Lower leg skin (tissue), 3 donors: ENCODE data around the gene DMPK.

Experiments
- CTCF ChIP-seq, 3 donors: fragments of 450-650 bp; IDR thresholded peaks; one replicate each; pipeline ENCODE4 v1.5.1; 2016; ENCODE audit warnings: antibody characterized with exemption in 3 of 3, mild to moderate bottlenecking in 3 of 3, moderate library complexity in 2 of 3
- POLR2A ChIP-seq, 2 donors: fragments of 450-650 bp; IDR thresholded peaks; one replicate each; pipeline ENCODE4 v1.6.1; 2016 to 2017; ENCODE audit warnings: antibody characterized with exemption in 2 of 2, mild to moderate bottlenecking in 1 of 2, moderate library complexity in 1 of 2

DNA sequence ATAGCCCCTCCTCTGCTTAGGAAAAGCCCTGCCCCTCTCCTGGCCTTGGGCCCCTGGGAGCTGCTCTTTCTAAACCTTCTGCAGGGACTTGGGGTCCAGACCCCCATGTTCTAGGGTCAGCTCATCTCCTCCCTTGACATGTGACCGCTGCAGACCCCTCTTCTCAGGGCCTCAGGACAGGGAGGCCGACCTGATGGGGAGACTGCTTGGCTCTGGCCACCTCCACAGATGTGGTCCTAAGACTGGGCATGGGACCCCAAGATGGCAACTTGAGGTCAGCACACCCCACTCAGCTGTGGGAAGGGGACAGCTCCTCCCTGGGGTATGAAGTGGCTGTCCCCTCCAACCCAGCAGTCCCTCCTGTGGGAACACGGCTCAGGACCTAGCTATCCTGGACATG, 9.4 kb downstream of the DMPK start:
- TF ChIP-seq CTCF (IDR thresholded peaks at IDR 0.05), result no peak
- no peak for TF ChIP-seq POLR2A (IDR thresholded peaks at IDR 0.05)
